Measurements from ENCODE around the gene FASTK.

DNA sequence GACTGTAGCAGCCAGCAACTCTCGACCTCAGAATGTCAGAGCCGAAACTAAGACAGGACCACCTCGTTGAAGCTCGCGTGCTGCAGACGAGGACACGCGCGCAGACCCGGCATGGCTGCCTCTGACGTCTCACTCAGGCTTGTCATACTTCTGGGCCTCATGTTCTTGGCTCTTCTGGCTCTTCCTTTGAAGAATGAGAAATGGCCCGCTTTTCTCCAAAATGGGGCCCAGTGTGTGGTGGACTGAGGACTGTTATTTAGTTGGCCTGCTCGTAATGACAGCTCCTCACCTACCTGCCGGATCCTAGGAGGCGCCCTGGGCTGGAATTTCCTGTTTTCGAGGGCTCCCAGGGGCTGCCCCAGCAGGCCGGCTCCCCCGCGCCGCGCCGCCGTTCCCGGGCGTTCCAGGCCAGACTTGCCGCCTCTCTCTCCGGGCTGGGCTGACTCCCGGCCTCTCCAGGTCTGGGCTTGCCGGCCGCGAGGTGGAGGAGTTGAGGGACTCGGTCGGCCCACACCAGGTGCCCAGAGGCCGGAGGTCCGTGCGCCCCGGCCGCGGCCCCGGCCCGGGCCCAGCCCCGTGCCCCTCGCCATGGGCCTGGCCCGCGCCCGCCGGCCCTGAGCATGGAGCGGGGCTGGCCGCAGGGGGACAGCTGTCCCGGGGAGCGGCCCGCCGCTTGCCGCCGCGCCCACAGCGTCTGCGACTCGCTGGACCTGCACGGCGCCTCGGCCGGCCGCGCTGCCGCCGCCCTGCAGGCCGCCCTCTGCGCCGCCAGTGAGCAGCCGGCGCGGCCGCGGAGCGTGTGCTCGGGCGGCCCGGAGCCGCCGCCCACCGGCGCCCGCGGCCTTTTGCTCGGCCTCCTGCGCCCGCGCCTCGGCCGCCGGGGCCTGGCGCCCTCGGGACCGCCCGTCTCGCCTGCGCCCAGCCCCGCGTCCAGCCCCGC, 33.8 kb upstream of the FASTK start:
- TF ChIP-seq, protein P1, sequence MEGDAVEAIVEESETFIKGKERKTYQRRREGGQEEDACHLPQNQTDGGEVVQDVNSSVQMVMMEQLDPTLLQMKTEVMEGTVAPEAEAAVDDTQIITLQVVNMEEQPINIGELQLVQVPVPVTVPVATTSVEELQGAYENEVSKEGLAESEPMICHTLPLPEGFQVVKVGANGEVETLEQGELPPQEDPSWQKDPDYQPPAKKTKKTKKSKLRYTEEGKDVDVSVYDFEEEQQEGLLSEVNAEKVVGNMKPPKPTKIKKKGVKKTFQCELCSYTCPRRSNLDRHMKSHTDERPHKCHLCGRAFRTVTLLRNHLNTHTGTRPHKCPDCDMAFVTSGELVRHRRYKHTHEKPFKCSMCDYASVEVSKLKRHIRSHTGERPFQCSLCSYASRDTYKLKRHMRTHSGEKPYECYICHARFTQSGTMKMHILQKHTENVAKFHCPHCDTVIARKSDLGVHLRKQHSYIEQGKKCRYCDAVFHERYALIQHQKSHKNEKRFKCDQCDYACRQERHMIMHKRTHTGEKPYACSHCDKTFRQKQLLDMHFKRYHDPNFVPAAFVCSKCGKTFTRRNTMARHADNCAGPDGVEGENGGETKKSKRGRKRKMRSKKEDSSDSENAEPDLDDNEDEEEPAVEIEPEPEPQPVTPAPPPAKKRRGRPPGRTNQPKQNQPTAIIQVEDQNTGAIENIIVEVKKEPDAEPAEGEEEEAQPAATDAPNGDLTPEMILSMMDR (IDR thresholded peaks at IDR 0.05), result no peak
- no peak for TF ChIP-seq POLR2A (IDR thresholded peaks at IDR 0.05)
